ENCODE measurements around the gene B3GAT1.
"Not testable (repeated sequence)": the region's sequence is repeated elsewhere in the genome, so short reads cannot be mapped to it uniquely, and the experiment has no call there.

The B3GAT1 gene

DNA sequence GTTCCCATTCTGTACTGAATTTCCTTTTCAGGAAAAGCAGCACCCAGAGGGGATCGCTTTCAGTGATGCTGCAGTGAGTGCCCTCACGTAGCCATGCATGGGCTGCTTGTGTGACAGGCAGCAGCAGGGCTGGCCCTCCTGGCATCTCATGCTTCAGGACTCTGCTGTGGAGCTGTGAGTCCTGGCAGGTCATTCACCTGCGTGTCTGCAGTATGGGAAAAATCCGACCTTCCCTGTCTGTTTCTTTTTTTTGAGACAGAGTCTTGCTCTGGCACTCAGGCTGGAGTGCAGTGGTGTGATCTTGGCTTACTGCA lies 66.8 kb downstream of the B3GAT1 start:
- H3K4me1 ChIP-seq (ENCODE audit: control extremely low read depth in 1 of 4, control insufficient read depth in 4 of 4, insufficient read depth in 4 of 4, low read length in 3 of 4): no peaks in the 10 kb centered on the region
- H3K36me3 ChIP-seq (ENCODE audit: control insufficient read depth in 4 of 4, insufficient read depth in 4 of 4, low read length in 3 of 4): no peaks in the 10 kb centered on the region
- DNase-seq: no peak
- peaks cover 0 to 6% (median 0%) of the 10 kb centered on the region in 5 experiments for H3K27me3 ChIP-seq (replicated peaks in 2 of 5; ENCODE audit: control insufficient read depth in 4 of 5, insufficient read depth in 5 of 5, low read length in 4 of 5)
- WGBS (ENCODE audit: insufficient coverage): 82% methylated on average over 4 of the region's 4 CpGs
- H3K9me3 ChIP-seq (ENCODE audit: control extremely low read depth in 1 of 5, control insufficient read depth in 4 of 5, insufficient read depth in 2 of 5, low read depth in 1 of 5, low read length in 4 of 5): no peaks in the 10 kb centered on the region
- ChIA-PET CTCF (no interaction called here), POLR2A (no interaction called here)
- H3K4me3 ChIP-seq (ENCODE audit: control insufficient read depth in 1 of 7, extremely low read depth in 1 of 7, insufficient read depth in 4 of 7, low read depth in 2 of 7, low read length in 6 of 7): no peak overlapping the region
- no peak overlapping the region for H3K27ac ChIP-seq (ENCODE audit: insufficient read depth in 1 of 2, low read depth in 1 of 2, low read length in 2 of 2, poor library complexity in 1 of 2, severe bottlenecking in 2 of 2)

DNA sequence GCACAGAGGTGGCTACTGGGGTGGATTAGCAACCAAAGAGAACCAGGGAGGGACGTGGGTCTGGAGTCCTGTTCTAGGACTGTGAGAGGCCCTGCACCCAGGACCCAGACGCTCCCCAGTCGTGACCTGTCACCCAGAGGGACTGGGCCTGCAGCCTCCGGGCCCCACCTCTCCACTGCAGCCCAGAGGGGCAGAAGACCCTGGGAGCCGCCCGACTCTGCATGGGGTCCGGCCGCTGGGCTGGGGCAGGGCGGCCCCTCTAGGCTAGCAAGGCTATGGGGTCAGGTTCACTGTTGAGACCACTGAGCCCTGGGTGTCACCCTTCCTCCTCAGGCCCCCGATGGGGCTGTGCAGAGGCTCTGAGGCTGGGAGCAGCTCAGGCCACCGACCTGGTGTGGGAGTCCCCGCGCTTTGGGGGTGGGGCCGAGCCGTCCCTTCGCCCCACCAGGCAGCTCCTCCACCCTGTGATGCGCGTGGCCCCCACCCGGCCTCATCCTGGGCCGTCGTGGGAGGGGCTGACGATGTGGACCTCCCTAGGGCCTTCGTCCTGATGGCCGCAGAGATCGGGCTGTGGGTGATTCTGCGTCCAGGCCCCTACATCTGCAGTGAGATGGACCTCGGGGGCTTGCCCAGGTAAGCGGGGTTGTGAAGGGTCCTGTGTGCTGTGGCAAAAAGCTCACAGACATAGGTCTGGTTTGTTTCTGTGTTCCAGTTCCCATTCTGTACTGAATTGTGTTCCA lies 67.4 kb downstream of the B3GAT1 start:
- POLR2A ChIA-PET; DNase-seq; H3K4me3 ChIP-seq (ENCODE audit: control insufficient read depth in 1 of 7, extremely low read depth in 1 of 7, insufficient read depth in 4 of 7, low read depth in 2 of 7, low read length in 6 of 7); CTCF ChIA-PET; H3K4me1 ChIP-seq (ENCODE audit: control extremely low read depth in 1 of 4, control insufficient read depth in 4 of 4, insufficient read depth in 4 of 4, low read length in 3 of 4); H3K36me3 ChIP-seq (ENCODE audit: control insufficient read depth in 4 of 4, insufficient read depth in 4 of 4, low read length in 3 of 4); H3K9me3 ChIP-seq (ENCODE audit: control extremely low read depth in 1 of 5, control insufficient read depth in 4 of 5, insufficient read depth in 2 of 5, low read depth in 1 of 5, low read length in 4 of 5); H3K27me3 ChIP-seq (replicated peaks in 2 of 5; ENCODE audit: control insufficient read depth in 4 of 5, insufficient read depth in 5 of 5, low read length in 4 of 5); H3K27ac ChIP-seq (ENCODE audit: insufficient read depth in 1 of 2, low read depth in 1 of 2, low read length in 2 of 2, poor library complexity in 1 of 2, severe bottlenecking in 2 of 2): not testable (repeated sequence)
- WGBS (ENCODE audit: insufficient coverage): 94% methylated on average over 15 of the region's 28 CpGs

DNA sequence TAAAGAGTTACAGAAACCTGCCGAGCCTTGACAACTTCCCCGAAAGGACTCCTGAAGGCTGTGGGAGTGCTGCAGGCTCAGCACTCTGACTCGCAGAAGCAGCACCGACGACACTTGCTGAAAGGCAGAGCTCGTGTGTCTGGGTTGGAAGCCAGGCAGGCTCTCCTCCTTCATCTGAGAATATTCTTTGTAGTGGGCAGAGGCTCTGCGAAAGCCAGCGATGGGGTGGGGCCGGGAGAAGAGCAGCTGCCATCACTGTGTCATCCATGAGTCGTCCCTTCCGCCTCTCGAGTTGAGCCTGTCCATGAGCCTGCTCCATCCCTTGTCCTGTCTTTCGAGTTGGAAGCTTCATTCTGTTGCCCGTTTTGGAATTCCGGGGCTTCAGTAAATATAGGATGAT lies 68.4 kb downstream of the B3GAT1 start:
- DNase-seq: no peak
- POLR2A ChIA-PET: no interaction called here
- H3K27me3 ChIP-seq (replicated peaks in 2 of 5; ENCODE audit: control insufficient read depth in 4 of 5, insufficient read depth in 5 of 5, low read length in 4 of 5): peaks cover 0 to 4% (median 0%) of the 10 kb centered on the region in 5 experiments

DNA sequence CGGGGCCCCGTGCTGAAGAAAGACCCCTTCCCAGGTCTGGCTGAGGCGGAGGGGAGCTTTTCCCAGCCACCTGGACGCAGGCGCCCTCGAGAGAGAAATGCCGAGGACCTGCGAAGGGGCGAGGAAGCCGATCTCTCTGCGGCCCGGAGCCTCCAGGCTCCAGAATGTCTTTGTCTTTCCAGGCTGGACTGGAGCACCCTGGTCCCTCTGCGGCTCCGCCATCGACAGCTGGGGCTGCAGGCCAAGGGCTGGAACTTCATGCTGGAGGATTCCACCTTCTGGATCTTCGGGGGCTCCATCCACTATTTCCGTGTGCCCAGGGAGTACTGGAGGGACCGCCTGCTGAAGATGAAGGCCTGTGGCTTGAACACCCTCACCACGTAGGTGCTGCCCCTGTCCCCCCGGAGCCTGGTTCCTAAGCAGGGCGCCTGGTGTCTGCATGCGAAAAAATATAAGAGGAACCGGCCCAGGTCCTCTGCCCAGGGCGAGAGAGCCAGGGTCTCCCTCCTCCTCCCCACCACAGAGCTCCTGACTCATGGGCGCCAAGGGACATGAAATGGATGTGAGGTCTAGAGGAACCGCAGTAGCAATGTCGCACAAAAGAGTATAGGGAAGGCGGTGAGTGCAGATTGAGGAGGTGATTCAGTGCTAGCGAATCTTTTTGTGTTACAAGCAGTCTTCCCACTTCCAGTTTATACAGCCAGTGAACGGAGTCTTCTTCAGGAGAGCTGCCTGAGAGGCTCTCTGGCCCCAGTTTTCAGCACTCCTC lies 69.3 kb downstream of the B3GAT1 start:
- ChIA-PET CTCF (no interaction called here), POLR2A (no interaction called here)
- no peaks in the 10 kb centered on the region for H3K36me3 ChIP-seq (ENCODE audit: control insufficient read depth in 4 of 4, insufficient read depth in 4 of 4, low read length in 3 of 4)
- H3K27ac ChIP-seq (ENCODE audit: insufficient read depth in 1 of 2, low read depth in 1 of 2, low read length in 2 of 2, poor library complexity in 1 of 2, severe bottlenecking in 2 of 2): no peak overlapping the region
- H3K4me3 ChIP-seq (ENCODE audit: control insufficient read depth in 1 of 7, extremely low read depth in 1 of 7, insufficient read depth in 4 of 7, low read depth in 2 of 7, low read length in 6 of 7): no peak overlapping the region
- no peak for DNase-seq
- no peaks in the 10 kb centered on the region for H3K9me3 ChIP-seq (ENCODE audit: control extremely low read depth in 1 of 5, control insufficient read depth in 4 of 5, insufficient read depth in 2 of 5, low read depth in 1 of 5, low read length in 4 of 5)
- H3K27me3 ChIP-seq (replicated peaks in 2 of 5; ENCODE audit: control insufficient read depth in 4 of 5, insufficient read depth in 5 of 5, low read length in 4 of 5): peaks cover 0 to 5% (median 0%) of the 10 kb centered on the region in 5 experiments
- 92% methylated on average over 24 of the region's 30 CpGs for WGBS (ENCODE audit: insufficient coverage)
- H3K4me1 ChIP-seq (ENCODE audit: control extremely low read depth in 1 of 4, control insufficient read depth in 4 of 4, insufficient read depth in 4 of 4, low read length in 3 of 4): no peaks in the 10 kb centered on the region

More for the DNA sequence above, 68.4 kb downstream of the B3GAT1 start:
- H3K4me1 ChIP-seq (ENCODE audit: control extremely low read depth in 1 of 4, control insufficient read depth in 4 of 4, insufficient read depth in 4 of 4, low read length in 3 of 4): no peaks in the 10 kb centered on the region
- no peak overlapping the region for H3K27ac ChIP-seq (ENCODE audit: insufficient read depth in 1 of 2, low read depth in 1 of 2, low read length in 2 of 2, poor library complexity in 1 of 2, severe bottlenecking in 2 of 2)
- CTCF ChIA-PET: no interaction called here
- no peak overlapping the region for H3K4me3 ChIP-seq (ENCODE audit: control insufficient read depth in 1 of 7, extremely low read depth in 1 of 7, insufficient read depth in 4 of 7, low read depth in 2 of 7, low read length in 6 of 7)
- 96% methylated on average over 15 of the region's 15 CpGs for WGBS (ENCODE audit: insufficient coverage)
- H3K36me3 ChIP-seq (ENCODE audit: control insufficient read depth in 4 of 4, insufficient read depth in 4 of 4, low read length in 3 of 4): no peaks in the 10 kb centered on the region
- H3K9me3 ChIP-seq (ENCODE audit: control extremely low read depth in 1 of 5, control insufficient read depth in 4 of 5, insufficient read depth in 2 of 5, low read depth in 1 of 5, low read length in 4 of 5): no peaks in the 10 kb centered on the region

DNA sequence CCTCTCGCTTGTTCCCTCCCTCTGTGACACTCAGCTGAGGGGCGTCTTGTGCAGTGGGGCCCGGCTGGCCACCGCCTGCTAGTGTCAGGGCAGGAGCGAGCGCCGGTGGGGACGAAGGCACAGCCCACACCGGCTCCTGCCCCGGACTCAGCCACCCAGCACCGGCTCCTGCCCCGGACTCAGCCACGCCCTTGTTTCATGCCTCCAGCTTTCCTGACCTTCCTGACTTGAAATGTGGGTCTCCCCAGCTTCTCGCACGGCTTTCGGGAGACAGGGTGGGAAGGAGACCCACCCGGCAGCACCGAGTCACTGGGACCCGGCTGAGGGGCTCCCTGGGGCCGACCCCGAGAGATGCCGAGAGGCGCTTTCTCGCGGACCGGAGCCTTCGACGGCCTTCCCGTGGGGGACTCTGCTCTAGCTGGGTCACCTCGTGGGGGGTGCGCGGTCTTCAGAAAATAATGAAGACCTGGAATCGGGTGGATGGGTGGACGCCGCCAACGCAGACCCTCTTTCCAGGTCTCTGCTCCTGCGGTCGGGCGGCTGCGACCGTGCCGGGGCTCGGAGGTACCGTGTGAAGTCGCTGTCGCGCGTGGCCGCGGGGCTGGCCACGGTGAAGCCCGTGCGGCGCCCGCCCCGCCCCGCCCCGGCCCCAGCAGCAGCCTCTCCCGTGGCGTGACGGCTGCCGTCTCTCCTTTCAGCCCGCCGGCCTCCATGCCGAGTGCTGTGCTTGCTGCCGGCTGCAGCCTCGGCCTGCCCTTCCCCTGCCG lies 70.1 kb downstream of the B3GAT1 start:
- Histone ChIP-seq H3K4me3 (ENCODE audit: control insufficient read depth in 1 of 7, extremely low read depth in 1 of 7, insufficient read depth in 4 of 7, low read depth in 2 of 7, low read length in 6 of 7) (no peak overlapping the region), H3K36me3 (ENCODE audit: control insufficient read depth in 4 of 4, insufficient read depth in 4 of 4, low read length in 3 of 4) (no peaks in the 10 kb centered on the region), H3K27me3 (replicated peaks in 2 of 5; ENCODE audit: control insufficient read depth in 4 of 5, insufficient read depth in 5 of 5, low read length in 4 of 5) (peaks cover 0 to 5% (median 0%) of the 10 kb centered on the region in 5 experiments), H3K4me1 (ENCODE audit: control extremely low read depth in 1 of 4, control insufficient read depth in 4 of 4, insufficient read depth in 4 of 4, low read length in 3 of 4) (no peaks in the 10 kb centered on the region), H3K27ac (ENCODE audit: insufficient read depth in 1 of 2, low read depth in 1 of 2, low read length in 2 of 2, poor library complexity in 1 of 2, severe bottlenecking in 2 of 2) (no peak overlapping the region), H3K9me3 (ENCODE audit: control extremely low read depth in 1 of 5, control insufficient read depth in 4 of 5, insufficient read depth in 2 of 5, low read depth in 1 of 5, low read length in 4 of 5) (no peaks in the 10 kb centered on the region)
- WGBS (ENCODE audit: insufficient coverage): 94% methylated on average over 59 of the region's 68 CpGs
- POLR2A ChIA-PET: no interaction called here
- DNase-seq: no peak
- CTCF ChIA-PET: no interaction called here

DNA sequence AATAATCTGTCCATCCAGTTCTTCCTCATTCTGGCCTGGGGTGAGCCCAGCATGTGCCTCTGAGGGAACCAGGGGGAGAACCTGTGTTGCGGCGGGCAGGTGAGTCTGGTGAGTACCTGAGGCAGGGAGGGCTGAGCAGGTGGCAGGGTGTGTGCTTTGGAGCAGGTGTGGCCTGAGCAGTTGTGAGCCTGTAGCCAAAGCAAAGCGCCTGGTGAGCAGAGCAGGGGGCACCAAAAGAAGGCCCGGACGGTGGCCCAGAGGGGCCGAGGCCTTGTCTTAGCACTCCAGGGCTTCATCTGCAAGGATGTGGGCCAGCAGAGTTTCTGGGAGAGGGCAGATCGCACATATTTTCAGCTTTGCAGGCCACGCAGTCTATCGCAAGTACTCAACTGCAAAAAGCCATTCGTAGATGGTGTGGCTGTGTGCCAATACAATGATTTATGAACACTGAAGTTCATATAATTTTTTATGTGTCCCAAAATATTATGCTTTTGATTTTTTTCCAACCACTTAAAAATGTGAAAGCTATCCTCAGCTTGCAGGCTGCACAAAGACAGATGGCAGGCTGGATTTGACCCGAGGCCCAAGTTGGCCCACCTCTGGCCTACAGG lies 71.6 kb downstream of the B3GAT1 start:
- H3K4me1 ChIP-seq (ENCODE audit: control extremely low read depth in 1 of 4, control insufficient read depth in 4 of 4, insufficient read depth in 4 of 4, low read length in 3 of 4): no peaks in the 10 kb centered on the region
- H3K27ac ChIP-seq (ENCODE audit: insufficient read depth in 1 of 2, low read depth in 1 of 2, low read length in 2 of 2, poor library complexity in 1 of 2, severe bottlenecking in 2 of 2): no peak overlapping the region
- POLR2A ChIA-PET: no interaction called here
- WGBS (ENCODE audit: insufficient coverage): 66% methylated on average over 6 of the region's 11 CpGs
- CTCF ChIA-PET: no interaction called here
- no peaks in the 10 kb centered on the region for H3K9me3 ChIP-seq (ENCODE audit: control extremely low read depth in 1 of 5, control insufficient read depth in 4 of 5, insufficient read depth in 2 of 5, low read depth in 1 of 5, low read length in 4 of 5)
- no peak for DNase-seq
- no peaks in the 10 kb centered on the region for H3K36me3 ChIP-seq (ENCODE audit: control insufficient read depth in 4 of 4, insufficient read depth in 4 of 4, low read length in 3 of 4)
- peaks cover 0 to 7% (median 0%) of the 10 kb centered on the region in 5 experiments for H3K27me3 ChIP-seq (replicated peaks in 2 of 5; ENCODE audit: control insufficient read depth in 4 of 5, insufficient read depth in 5 of 5, low read length in 4 of 5)
- H3K4me3 ChIP-seq (ENCODE audit: control insufficient read depth in 1 of 7, extremely low read depth in 1 of 7, insufficient read depth in 4 of 7, low read depth in 2 of 7, low read length in 6 of 7): no peak overlapping the region
